K562 (cell line): ENCODE results near the gene GET4. TPM values are rescaled to one million over a fixed set of nuclear protein-coding genes. Genes with fewer than 3 reads are reported as not detected.

Experiments used
- ATAC-seq: fragments of 200-7000 bp; cut with Tn5 transposase; 3 replicates; pipeline ENCODE4 v1.9.1; 2020; ENCODE audit warnings: moderate library complexity
- BruUV-seq: library from RNA; stranded (reverse); fragments of 400-500 nt; replicated peaks from 2 replicates; lab custom pipeline; 2021; lab: Mats Ljungman, UMichigan
- CTCF ChIA-PET: fragments of 300-600 bp; formaldehyde crosslinking; extraction: SDS; loops from one replicate; lab custom pipeline; 2021; ENCODE audit warnings: low intra/inter-chr PET ratio; lab: Yijun Ruan, JAX
- POLR2A ChIA-PET: fragments of 300-600, 350-650 bp; sonication (Branson Sonifier 250); formaldehyde crosslinking; extraction: SDS; loops from one replicate; lab custom pipeline; 2021; ENCODE audit warnings: antibody characterized with exemption, inconsistent platforms; lab: Yijun Ruan, JAX
- DNase-seq, 4 experiments: peaks; one replicate each; pipeline versions ENCODE4 v3.0.0 to v3.0.0-alpha.2; 2011 to 2018; ENCODE audit warnings: low spot score in 3 of 4, mixed read lengths in 3 of 4; ENCODE audit errors: extremely low read depth in 1 of 4
- FAIRE-seq: peaks from 2 replicates; lab custom pipeline; 2011; peaks lifted over from hg19 to GRCh38; lab: Jason Lieb, UNC
- H2AFZ ChIP-seq: 2 replicates; pipeline ENCODE4 v1.6.0; 2011; ENCODE audit warnings: low read depth, low read length, control low read depth, inconsistent platforms
- H3K27ac ChIP-seq: fragments of 200-600 bp; 3 replicates; pipeline ENCODE4 v1.8.0; 2011; ENCODE audit warnings: low read depth, mild to moderate bottlenecking, control low read depth, inconsistent platforms, low read length, moderate library complexity, mixed read lengths; ENCODE audit errors: extremely low read depth
- H3K27me3 ChIP-seq, 2 experiments: fragments of 300-600 bp in 1 of 2; 2 replicates in 1 of 2; 3 replicates in 1 of 2; pipeline versions ENCODE4 v1.6.0 to v1.8.0; 2011; ENCODE audit warnings: inconsistent platforms in 2 of 2, low read length in 2 of 2, mild to moderate bottlenecking in 1 of 2, mixed read lengths in 1 of 2, moderate library complexity in 1 of 2; ENCODE audit not compliant: control insufficient read depth in 2 of 2, insufficient read depth in 2 of 2
- H3K36me3 ChIP-seq: fragments of 300-600 bp; 3 replicates; pipeline ENCODE4 v1.8.0; 2011; ENCODE audit warnings: mild to moderate bottlenecking, low read length, inconsistent platforms; ENCODE audit not compliant: control insufficient read depth, insufficient read depth
- H3K4me1 ChIP-seq, 2 experiments: fragments of 200-600 bp in 1 of 2; replicated peaks in 1 of 2; 2 replicates in 1 of 2; 3 replicates in 1 of 2; pipeline versions ENCODE4 v1.5.1 to v1.8.0; 2011; ENCODE audit warnings: inconsistent platforms in 2 of 2, low read length in 2 of 2, mild to moderate bottlenecking in 1 of 2, mixed read lengths in 1 of 2, moderate library complexity in 1 of 2; ENCODE audit not compliant: control insufficient read depth in 2 of 2, insufficient read depth in 2 of 2
- H3K4me2 ChIP-seq: 2 replicates; pipeline ENCODE4 v1.6.1; 2011; ENCODE audit warnings: low read length, control low read depth, inconsistent platforms, mixed read lengths; ENCODE audit not compliant: insufficient read depth
- H3K4me3 ChIP-seq: fragments of 200-600 bp; sonication (generic), shearing (Covaris generic); 2 replicates; pipeline ENCODE4 v1.5.1; 2016; ENCODE audit warnings: control low read depth, inconsistent platforms
- H3K79me2 ChIP-seq: fragments of 200-600 bp; 3 replicates; pipeline ENCODE4 v1.8.0; 2011; ENCODE audit warnings: low read length, inconsistent platforms; ENCODE audit not compliant: control insufficient read depth, insufficient read depth
- H3K9ac ChIP-seq, 2 experiments: 2 replicates each; pipeline versions ENCODE4 v1.6.0 to v1.6.1; 2011; ENCODE audit warnings: low read depth in 2 of 2, low read length in 2 of 2, control low read depth in 1 of 2, inconsistent platforms in 1 of 2, mild to moderate bottlenecking in 1 of 2, mixed read lengths in 1 of 2; ENCODE audit not compliant: insufficient read depth in 1 of 2
- H3K9me1 ChIP-seq: one replicate; pipeline ENCODE4 v1.6.0; 2011; ENCODE audit warnings: inconsistent platforms, mild to moderate bottlenecking, low read length, moderate library complexity; ENCODE audit not compliant: control insufficient read depth, insufficient read depth
- H3K9me3 ChIP-seq: replicated peaks from 2 replicates; pipeline ENCODE4 v1.5.1; 2011; ENCODE audit warnings: low read depth, low read length, inconsistent platforms; ENCODE audit not compliant: control insufficient read depth, insufficient read depth
- H4K20me1 ChIP-seq: replicated peaks from 2 replicates; pipeline ENCODE4 v1.6.1; 2011; ENCODE audit warnings: low read length, inconsistent platforms, mixed read lengths; ENCODE audit not compliant: control insufficient read depth, insufficient read depth
- BMI1 ChIP-seq: fragments of 150-350 bp; IDR thresholded peaks from 2 replicates; pipeline ENCODE4 v1.6.1; 2014; ENCODE audit warnings: low read length
- EHMT2 ChIP-seq: fragments of 450-650 bp; IDR thresholded peaks from 2 replicates; pipeline ENCODE4 v1.6.1; 2018; ENCODE audit warnings: antibody characterized with exemption
- ELK1 ChIP-seq: sonication (generic); formaldehyde crosslinking; IDR thresholded peaks from 2 replicates; pipeline ENCODE4 v1.8.1; 2022; ENCODE audit warnings: missing genetic modification reagents
- EZH2 ChIP-seq: IDR thresholded peaks from 2 replicates; pipeline ENCODE4 v1.6.1; 2012; ENCODE audit warnings: low read depth, mild to moderate bottlenecking, inconsistent platforms, low read length, borderline replicate concordance
- FOXJ3 ChIP-seq: sonication (generic); formaldehyde crosslinking; IDR thresholded peaks from 2 replicates; pipeline ENCODE4 v1.4.0; 2020; ENCODE audit warnings: mild to moderate bottlenecking, missing genetic modification reagents
- FOXM1 ChIP-seq, 2 experiments: fragments of 450-650 bp in 1 of 2; sonication (generic) in 1 of 2; formaldehyde crosslinking in 1 of 2; IDR thresholded peaks; 2 replicates each; pipeline versions ENCODE4 v1.6.1 to v1.9.0; 2017 to 2022; ENCODE audit warnings: low read depth in 2 of 2, mild to moderate bottlenecking in 2 of 2, missing genetic modification reagents in 1 of 2, moderate library complexity in 1 of 2
- MCM2 ChIP-seq: fragments of 450-650 bp; IDR thresholded peaks from 2 replicates; pipeline ENCODE4 v1.6.1; 2017; ENCODE audit warnings: low read depth, mild to moderate bottlenecking
- MEF2A ChIP-seq: IDR thresholded peaks from 2 replicates; pipeline ENCODE4 v1.6.1; 2011; ENCODE audit warnings: low read depth, mild to moderate bottlenecking, low read length, moderate library complexity; ENCODE audit not compliant: control insufficient read depth
- PHTF2 ChIP-seq: fragments of 250-450 bp; sonication (Bioruptor Pico); IDR thresholded peaks from 2 replicates; pipeline ENCODE4 v1.5.0; 2021; ENCODE audit warnings: mild to moderate bottlenecking
- PTTG1 ChIP-seq: fragments of 450-650 bp; IDR thresholded peaks from 2 replicates; pipeline ENCODE4 v1.6.1; 2016; ENCODE audit warnings: low read depth, mild to moderate bottlenecking, missing genetic modification characterization, missing compliant biosample characterization
- TAL1 ChIP-seq: fragments of 450-650 bp; IDR thresholded peaks from 2 replicates; pipeline ENCODE4 v1.6.1; 2016; ENCODE audit warnings: mild to moderate bottlenecking
- UBTF ChIP-seq, 2 experiments: IDR thresholded peaks; 2 replicates each; pipeline ENCODE4 v1.6.1; 2012; ENCODE audit warnings: improper control_type of control experiment in 2 of 2, low read depth in 2 of 2, low read length in 2 of 2, borderline replicate concordance in 1 of 2
- ZBED1 ChIP-seq: IDR thresholded peaks from 2 replicates; pipeline ENCODE4 v1.6.1; 2014
- ZBTB43 ChIP-seq: sonication (generic); formaldehyde crosslinking; IDR thresholded peaks from 2 replicates; pipeline ENCODE4 v1.8.0; 2023; ENCODE audit warnings: mild to moderate bottlenecking, missing genetic modification reagents
- ZNF518B ChIP-seq: fragments of 250-450 bp; sonication (Bioruptor Pico); IDR thresholded peaks from 2 replicates; pipeline ENCODE4 v1.5.0; 2021; ENCODE audit warnings: mild to moderate bottlenecking, moderate library complexity
- ZNF830 ChIP-seq: fragments of 250-450 bp; sonication (Bioruptor Pico); IDR thresholded peaks from 2 replicates; pipeline ENCODE4 v1.5.0; 2021; ENCODE audit warnings: mild to moderate bottlenecking
- WGBS: fragments of 100-300 bp; shearing (Covaris generic); methylation state at CpG from one replicate; pipeline ENCODE4 v1.1.6; 2016; ENCODE audit warnings: low coverage, mixed read lengths; ENCODE audit not compliant: insufficient coverage; ENCODE audit errors: missing lambda C conversion rate; 5-methylcytosine and 5-hydroxymethylcytosine counted together
- in situ Hi-C: fragments of 300-500 bp; cut with MboI; formaldehyde crosslinking; loops from 4 replicates; pipeline ENCODE4 v1.15.0; 2018; ENCODE audit warnings: inconsistent platforms, mixed read lengths
- intact Hi-C: fragments of 100-400 bp; cut with micrococcal nuclease; formaldehyde crosslinking; loops from 2 replicates; pipeline ENCODE4 v1.14.2; 2022
- polyA plus RNA-seq, 8 experiments: library from polyadenylated mRNA; depleted of rRNA in 4 of 8; stranded (reverse) in 5 of 8; unstranded in 3 of 8; fragments of >200 nt; fragmentation: Nextera tagmentation in 2 of 8; fragmentation: Illumina TruSeq in 1 of 8; extraction: Ambion mirVana in 2 of 8; extraction: Trizol in 1 of 8; gene quantifications; 2 replicates each; pipeline versions ENCODE4 v1.2.1 to v1.2.3, GENCODE V29; 2011 to 2014; ENCODE audit warnings: inconsistent platforms in 1 of 8, missing spikeins in 1 of 8
- total RNA-seq, 7 experiments: library from RNA; depleted of rRNA in 6 of 7; stranded (reverse); fragments of >200 nt in 6 of 7; fragmentation: Illumina TruSeq in 2 of 7; extraction: Trizol in 2 of 7; gene quantifications; 2 replicates each; pipeline versions ENCODE4 v1.2.1 to v1.2.3, GENCODE V29; 2011 to 2021; ENCODE audit warnings: low replicate concordance in 1 of 7

GET4 gene
- total and polyA plus RNA-seq, 9 of the 15 experiments (the other 6 are each of a cell fraction or from before 2014, with no cell fraction given), result 0.99 to 122 (median 40.4) TPM

- no peak for TF ChIP-seq ZNF518B
- no peak for TF ChIP-seq PHTF2 (CRISPR knock-in tag)
- TF ChIP-seq FOXJ3 (CRISPR knock-in tag), result no peak
- no peak for TF ChIP-seq BMI1
- no peak for TF ChIP-seq FOXM1 (IDR thresholded peaks at IDR 0.05; ENCODE audit: low read depth)
- TF ChIP-seq FOXM1 (CRISPR knock-in tag; IDR thresholded peaks at IDR 0.05; ENCODE audit: low read depth), result no peak
- no peak for TF ChIP-seq MEF2A
- TF ChIP-seq ZBTB43 (CRISPR knock-in tag), result no peak
- TF ChIP-seq ZBED1, result no peak
- TF ChIP-seq PTTG1, result no peak
- TF ChIP-seq MCM2, result no peak
- no peak for TF ChIP-seq ZNF830 (CRISPR knock-in tag)
- no peak for TF ChIP-seq EHMT2
- TF ChIP-seq TAL1, result no peak
- TF ChIP-seq UBTF (IDR thresholded peaks at IDR 0.05; ENCODE audit: borderline replicate concordance in 1 of 2, low read depth in 2 of 2, low read length in 2 of 2), result no peak
- TF ChIP-seq EZH2, result no peak
- TF ChIP-seq ELK1 (CRISPR knock-in tag), result no peak
- 95% methylated on average over 18 of the region's 19 CpGs for WGBS
Observed at GRCh38 chr7:849781-850180, 26.6 kb upstream of the GET4 start.

More at GRCh38 chr7:849781-850180, 26.6 kb upstream of the GET4 start:
- ChIA-PET POLR2A (no interaction called here), CTCF (no interaction called here)
- intact Hi-C loops (no loop called here), in situ Hi-C loops (no loop called here)
- no peak for ATAC-seq
- Histone ChIP-seq H3K9me3 (peaks cover 3% of the 10 kb centered on the region), H3K79me2 (no peaks in the 10 kb centered on the region; the same call in 2 of the 3 replicates), H3K36me3 (peaks cover 73% of the 10 kb centered on the region), H3K4me1 (peaks cover 0 to 3% of the 10 kb centered on the region in 2 experiments; a peak in 1 of 5 replicates), H3K4me3 (no peak overlapping the region), H3K9ac (peak overlapping the region in 1 of 2 experiments; percentile 64; a peak in 2 of 4 replicates), H3K4me2 (no peak overlapping the region), H3K27ac (no peak overlapping the region), H3K9me1 (no peaks in the 10 kb centered on the region), H3K27me3 (no peaks in the 10 kb centered on the region), H4K20me1 (no peaks in the 10 kb centered on the region), H2AFZ (no peak overlapping the region)
- BruUV-seq, result no TSS peak
- no peak for FAIRE-seq
- no peak for DNase-seq
